Measurements from ENCODE around the gene DUOX1.
"Not testable (repeated sequence)": the region's sequence is repeated elsewhere in the genome, so short reads cannot be mapped to it uniquely, and the experiment has no call there.

DUOX1 gene

GRCh38 chr15:45129651-45130129, at the start of gene DUOX1, which contains the start of gene DUOXA1:
DUOX1 (plus strand) TSS chr15:45129994; CDS start chr15:45131967, 1,973 bp downstream.
DUOXA1 (minus strand) TSS chr15:45129879; CDS start chr15:45123014, 6,865 bp downstream.
- TF ChIP-seq, protein P1, sequence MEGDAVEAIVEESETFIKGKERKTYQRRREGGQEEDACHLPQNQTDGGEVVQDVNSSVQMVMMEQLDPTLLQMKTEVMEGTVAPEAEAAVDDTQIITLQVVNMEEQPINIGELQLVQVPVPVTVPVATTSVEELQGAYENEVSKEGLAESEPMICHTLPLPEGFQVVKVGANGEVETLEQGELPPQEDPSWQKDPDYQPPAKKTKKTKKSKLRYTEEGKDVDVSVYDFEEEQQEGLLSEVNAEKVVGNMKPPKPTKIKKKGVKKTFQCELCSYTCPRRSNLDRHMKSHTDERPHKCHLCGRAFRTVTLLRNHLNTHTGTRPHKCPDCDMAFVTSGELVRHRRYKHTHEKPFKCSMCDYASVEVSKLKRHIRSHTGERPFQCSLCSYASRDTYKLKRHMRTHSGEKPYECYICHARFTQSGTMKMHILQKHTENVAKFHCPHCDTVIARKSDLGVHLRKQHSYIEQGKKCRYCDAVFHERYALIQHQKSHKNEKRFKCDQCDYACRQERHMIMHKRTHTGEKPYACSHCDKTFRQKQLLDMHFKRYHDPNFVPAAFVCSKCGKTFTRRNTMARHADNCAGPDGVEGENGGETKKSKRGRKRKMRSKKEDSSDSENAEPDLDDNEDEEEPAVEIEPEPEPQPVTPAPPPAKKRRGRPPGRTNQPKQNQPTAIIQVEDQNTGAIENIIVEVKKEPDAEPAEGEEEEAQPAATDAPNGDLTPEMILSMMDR (IDR thresholded peaks at IDR 0.05; ENCODE audit: low read depth, low read length), result no peak
- no peak within 1 kb of the TSS for H3K4me3 ChIP-seq (ENCODE audit: low read depth, low read length)

GRCh38 chr15:45080593-45080992, 49.2 kb upstream of the DUOX1 start:
- not testable (repeated sequence) for H3K4me3 ChIP-seq (ENCODE audit: low read depth, low read length)

DNA sequence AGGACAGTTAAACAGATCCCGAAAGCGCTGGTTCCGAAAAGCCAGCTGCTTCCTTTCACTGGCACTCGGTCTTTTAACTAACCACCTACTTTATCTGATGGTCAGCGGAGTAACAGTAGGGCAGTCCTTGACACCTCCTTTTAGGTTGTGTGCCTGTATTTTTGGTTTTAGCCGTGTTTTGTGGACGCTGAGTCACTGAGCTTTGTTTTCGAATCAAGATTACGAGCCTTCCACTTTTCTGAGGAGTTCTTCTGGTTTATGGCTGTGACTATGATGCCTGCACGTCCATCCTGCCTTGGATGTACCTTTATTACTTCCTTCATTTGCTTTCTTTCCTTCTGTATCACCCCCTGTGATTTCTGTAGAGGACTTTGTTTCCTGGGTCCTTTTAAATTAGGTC, 47.4 kb upstream of the DUOX1 start:
- not testable (repeated sequence) for H3K4me3 ChIP-seq (ENCODE audit: low read depth, low read length)

DNA sequence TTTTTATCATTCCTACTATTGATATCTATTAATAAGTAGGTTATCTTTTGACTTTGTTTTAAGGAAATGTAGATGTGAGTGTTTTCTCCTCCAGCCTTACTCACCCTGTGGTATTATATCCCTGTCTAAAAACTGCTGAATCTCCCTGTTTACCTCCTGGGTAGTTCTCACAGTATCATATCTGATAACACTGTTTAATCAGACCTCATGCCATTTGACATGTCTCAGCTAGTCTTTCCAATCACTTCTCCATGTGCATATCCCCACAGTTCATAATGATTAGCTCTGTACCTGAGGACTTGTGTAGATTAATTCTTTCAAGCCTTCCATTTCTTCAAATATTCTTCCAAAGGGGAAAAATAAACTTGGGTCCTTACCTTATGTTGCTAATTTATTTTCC, 46.6 kb upstream of the DUOX1 start:
- no peak overlapping the region for H3K4me3 ChIP-seq (ENCODE audit: low read depth, low read length)
- TF ChIP-seq, protein P1 (IDR thresholded peaks at IDR 0.05; ENCODE audit: low read depth, low read length), result no peak

DNA sequence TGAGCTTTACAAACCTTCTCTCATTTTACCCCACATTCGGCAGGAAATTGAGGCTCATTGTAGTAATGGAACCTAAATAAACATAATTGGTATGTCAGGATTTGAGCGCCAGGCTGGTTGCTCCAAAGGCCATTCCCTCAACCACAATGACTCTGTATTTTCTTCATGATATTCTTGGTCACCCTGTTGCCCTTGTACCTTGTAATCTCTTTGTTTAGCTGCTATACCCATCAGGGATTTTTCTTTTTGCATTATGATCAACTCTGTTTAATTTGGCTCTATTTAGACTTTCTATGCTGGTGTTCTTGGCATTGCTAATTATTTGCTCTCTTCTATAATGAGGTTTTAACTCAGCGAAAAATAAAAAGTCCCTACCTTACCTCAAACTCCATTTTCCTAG, 45.6 kb upstream of the DUOX1 start:
- TF ChIP-seq, protein P1 (IDR thresholded peaks at IDR 0.05; ENCODE audit: low read depth, low read length), result no peak
- no peak overlapping the region for H3K4me3 ChIP-seq (ENCODE audit: low read depth, low read length)

- TF ChIP-seq, protein P1 (IDR thresholded peaks at IDR 0.05; ENCODE audit: low read depth, low read length), result no peak
- H3K4me3 ChIP-seq (ENCODE audit: low read depth, low read length), result no peak overlapping the region
Observed at GRCh38 chr15:45087513-45087912, 42.3 kb upstream of the DUOX1 start.

- TF ChIP-seq, protein P1 (IDR thresholded peaks at IDR 0.05; ENCODE audit: low read depth, low read length), result no peak
Observed at GRCh38 chr15:45088801-45089711, 40.7 kb upstream of the DUOX1 start.

GRCh38 chr15:45089712-45090373, 40.0 kb upstream of the DUOX1 start:
- TF ChIP-seq, protein P1 (IDR thresholded peaks at IDR 0.05; ENCODE audit: low read depth, low read length), result no peak
- no peak overlapping the region for H3K4me3 ChIP-seq (ENCODE audit: low read depth, low read length)

More at GRCh38 chr15:45088801-45089711, 40.7 kb upstream of the DUOX1 start:
- no peak overlapping the region for H3K4me3 ChIP-seq (ENCODE audit: low read depth, low read length)

Data from WI38 (cell line).